Measurements from ENCODE around the gene HOXB6. TPM values are rescaled to one million over a fixed set of nuclear protein-coding genes. Genes with fewer than 3 reads are reported as not detected.

The HOXB6 gene
- total RNA-seq, 3 donors from 2014 or later, result 41.3 to 68.8 (median 50.9) TPM

DNA sequence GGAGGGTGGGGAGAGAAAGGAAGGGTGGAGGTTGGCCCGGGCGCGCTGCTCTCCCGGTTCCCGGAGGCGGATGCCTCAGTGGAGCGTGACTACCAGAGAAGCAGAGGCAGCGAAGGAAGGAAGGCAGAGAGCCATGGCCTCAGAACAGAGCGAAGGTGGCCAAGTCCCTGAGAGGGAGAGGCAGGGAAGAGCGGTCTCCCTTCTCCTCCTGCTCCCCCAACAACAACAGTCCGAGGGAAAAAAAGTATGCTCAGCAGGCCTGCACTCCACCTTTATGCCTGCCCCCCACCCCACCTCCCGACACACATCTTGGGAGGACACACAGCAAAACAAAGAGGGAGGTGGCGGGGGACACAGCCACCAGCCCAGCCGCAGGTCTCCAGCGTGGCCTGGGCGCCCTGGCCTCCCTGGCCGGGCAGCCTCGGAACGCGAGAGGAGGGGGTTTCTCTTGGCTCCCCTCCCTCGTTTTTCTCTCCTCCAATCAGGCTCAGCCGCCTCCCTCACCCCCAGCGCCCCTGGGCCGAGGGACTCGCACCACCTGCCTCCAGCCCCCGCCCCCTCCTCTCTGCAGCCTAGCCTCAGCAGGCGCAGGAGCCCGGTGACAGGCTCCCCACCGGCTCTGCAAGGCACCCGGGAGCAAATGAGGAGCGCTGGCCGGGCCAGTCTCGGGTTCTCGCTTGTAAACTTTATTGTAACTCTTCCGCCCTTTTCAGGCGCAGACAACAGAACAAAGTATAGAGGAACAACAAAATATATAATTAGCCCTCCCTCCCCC is 7.1 kb upstream of the HOXB6 start:
- peak overlapping the region; percentile 6 for H3K4me3 ChIP-seq
- peaks cover 25% of the 10 kb centered on the region for H3K4me1 ChIP-seq (ENCODE audit: low read depth)
- no peaks in the 10 kb centered on the region for H3K36me3 ChIP-seq (ENCODE audit: low read depth)
- peak; percentile 37 for ATAC-seq
- no peaks in the 10 kb centered on the region for H3K9me3 ChIP-seq
- TF ChIP-seq, protein P1, sequence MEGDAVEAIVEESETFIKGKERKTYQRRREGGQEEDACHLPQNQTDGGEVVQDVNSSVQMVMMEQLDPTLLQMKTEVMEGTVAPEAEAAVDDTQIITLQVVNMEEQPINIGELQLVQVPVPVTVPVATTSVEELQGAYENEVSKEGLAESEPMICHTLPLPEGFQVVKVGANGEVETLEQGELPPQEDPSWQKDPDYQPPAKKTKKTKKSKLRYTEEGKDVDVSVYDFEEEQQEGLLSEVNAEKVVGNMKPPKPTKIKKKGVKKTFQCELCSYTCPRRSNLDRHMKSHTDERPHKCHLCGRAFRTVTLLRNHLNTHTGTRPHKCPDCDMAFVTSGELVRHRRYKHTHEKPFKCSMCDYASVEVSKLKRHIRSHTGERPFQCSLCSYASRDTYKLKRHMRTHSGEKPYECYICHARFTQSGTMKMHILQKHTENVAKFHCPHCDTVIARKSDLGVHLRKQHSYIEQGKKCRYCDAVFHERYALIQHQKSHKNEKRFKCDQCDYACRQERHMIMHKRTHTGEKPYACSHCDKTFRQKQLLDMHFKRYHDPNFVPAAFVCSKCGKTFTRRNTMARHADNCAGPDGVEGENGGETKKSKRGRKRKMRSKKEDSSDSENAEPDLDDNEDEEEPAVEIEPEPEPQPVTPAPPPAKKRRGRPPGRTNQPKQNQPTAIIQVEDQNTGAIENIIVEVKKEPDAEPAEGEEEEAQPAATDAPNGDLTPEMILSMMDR (IDR thresholded peaks at IDR 0.05), result no peak
- peak; percentile 60 to 77 (median 72) for DNase-seq
- intact Hi-C loops (cut with DNase I, micrococcal nuclease), result no loop called here

DNA sequence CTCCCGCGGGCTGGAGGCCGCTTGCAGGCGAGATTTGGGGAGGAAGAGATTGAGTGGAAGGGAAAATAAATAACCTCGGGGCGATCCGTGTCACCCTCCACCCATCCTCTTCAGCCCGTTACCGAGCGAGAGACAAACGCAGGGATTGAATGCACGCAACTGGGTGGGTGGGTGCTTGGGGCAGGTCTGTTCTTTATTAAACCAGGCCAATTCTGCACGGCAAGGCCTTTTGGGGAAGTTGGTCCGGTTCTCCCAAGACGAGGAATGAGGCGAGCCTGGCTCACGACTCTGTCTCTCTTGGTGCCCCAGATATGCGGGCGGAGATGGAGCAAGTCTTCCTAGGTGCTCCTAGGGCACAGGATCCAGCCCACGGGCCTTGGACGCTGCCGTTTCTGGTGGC is 6.4 kb upstream of the HOXB6 start:
- H3K4me1 ChIP-seq (ENCODE audit: low read depth), result peaks cover 25% of the 10 kb centered on the region
- ATAC-seq (peak; percentile 22), DNase-seq (peak; percentile 48 to 65 (median 51))
- peak overlapping the region; percentile 38 for H3K4me3 ChIP-seq
- intact Hi-C loops (cut with DNase I, micrococcal nuclease), result no loop called here
- no peaks in the 10 kb centered on the region for H3K9me3 ChIP-seq
- TF ChIP-seq, protein P1 (IDR thresholded peaks at IDR 0.05), result no peak
- no peaks in the 10 kb centered on the region for H3K36me3 ChIP-seq (ENCODE audit: low read depth)

DNA sequence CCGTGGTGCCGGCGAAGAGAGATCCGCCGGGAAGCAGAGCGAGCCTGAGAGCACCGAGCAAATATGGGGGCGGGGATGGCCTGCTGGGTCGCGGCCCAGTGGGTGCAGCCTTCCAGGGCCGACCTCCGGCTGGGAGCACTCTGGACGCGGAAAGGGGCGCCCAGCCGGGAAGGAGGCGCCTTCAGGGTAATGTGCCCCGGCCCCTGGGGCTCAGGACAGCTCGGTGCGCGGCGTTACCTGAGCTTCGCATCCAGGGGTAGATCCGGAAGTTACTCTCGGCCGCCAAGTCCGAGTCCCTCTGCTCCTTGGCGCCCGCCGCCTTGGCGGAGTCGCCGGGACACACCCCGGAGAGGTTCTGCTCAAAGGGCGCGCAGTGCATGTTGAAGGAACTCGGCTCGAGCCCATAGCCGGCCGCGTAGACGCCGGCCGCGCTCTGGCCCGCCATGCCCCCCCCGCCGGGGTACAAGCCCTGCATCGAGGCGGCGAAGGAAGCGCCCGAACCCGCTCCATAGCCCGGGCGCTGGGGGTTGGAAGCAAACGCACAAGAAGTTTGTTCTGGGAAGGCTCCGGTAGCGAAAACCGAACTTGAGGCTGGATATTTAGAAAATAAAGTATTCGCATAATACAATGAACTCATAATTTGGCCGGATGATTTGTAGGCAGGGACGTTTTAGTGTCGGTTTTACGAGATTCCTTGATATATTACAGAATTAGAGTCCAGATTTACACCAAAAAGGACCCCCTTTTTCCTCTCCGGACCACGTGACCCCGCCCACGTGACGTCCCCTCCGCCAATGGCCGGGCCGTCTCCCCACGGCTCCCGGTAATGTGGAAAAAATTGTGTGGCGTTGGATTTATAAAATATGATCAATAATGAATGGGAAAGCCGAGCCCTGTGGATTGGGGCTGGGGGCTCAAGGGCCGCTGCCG is 5.8 kb upstream of the HOXB6 start, which contains the start of gene HOXB7:
TSS of gene HOXB7 (minus strand) at position 736 of the 930 bp plus-strand sequence. CDS start at position 637, 99 bp downstream.
- Histone ChIP-seq H3K36me3 (ENCODE audit: low read depth) (no peaks in the 10 kb centered on the region), H3K4me1 (ENCODE audit: low read depth) (peaks cover 26% of the 10 kb centered on the region), H3K4me3 (peak within 1 kb of the TSS; percentile 38), H3K9me3 (no peaks in the 10 kb centered on the region)
- peak; percentile 75 for ATAC-seq
- intact Hi-C loops (cut with DNase I, micrococcal nuclease), result no loop called here
- TF ChIP-seq, protein P1 (IDR thresholded peaks at IDR 0.05), result no peak
- DNase-seq, result peak; percentile 86 to 90 (median 89)

DNA sequence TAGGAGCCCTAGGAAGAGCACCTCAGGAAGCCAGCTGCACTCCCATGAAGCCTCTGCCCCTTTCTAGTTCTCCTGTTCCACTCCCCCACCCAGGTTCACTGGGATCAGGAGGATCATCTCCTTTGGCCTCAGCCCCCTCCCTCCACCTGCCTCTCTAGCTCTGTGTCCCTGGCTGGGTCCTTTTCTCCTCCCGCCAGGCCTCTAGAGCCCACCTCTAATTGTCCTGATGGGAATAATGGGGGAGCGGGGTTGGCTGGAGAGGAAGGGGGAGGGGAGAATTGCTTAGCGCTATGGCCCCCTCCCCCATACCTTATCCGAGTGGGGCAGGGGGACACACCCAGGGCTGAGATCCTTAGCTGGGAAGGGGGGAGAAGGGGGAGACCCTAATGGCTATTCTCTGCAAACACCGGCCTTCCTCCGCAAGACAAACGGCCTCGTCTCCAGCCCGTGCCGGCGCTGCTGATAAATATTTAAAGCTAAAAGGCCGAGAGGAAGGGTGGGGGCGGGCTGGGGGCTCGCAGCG is 5.0 kb upstream of the HOXB6 start:
- no peak for ATAC-seq
- TF ChIP-seq, protein P1 (IDR thresholded peaks at IDR 0.05), result no peak

DNA sequence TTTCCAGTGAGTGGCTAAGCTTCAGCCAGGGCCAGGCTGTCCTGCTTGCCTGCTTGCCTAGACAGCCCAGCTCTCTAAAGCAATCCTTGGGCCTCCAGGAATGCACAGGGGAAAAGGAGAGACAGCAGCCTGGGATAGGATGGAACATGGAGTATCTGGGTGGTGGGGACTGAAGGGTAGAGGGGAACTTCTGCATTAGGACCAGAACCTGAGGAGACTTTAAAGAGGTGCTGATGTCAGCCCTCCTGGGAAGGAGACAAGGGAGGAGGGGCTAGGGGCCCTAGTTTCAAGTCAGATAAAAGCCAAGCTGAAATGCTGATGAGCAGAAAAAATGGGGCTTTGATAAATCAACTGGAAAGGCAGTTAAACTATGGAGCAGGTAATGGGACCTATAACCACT is 4.2 kb upstream of the HOXB6 start:
- peaks cover 21% of the 10 kb centered on the region for H3K4me1 ChIP-seq (ENCODE audit: low read depth)
- no peaks in the 10 kb centered on the region for H3K9me3 ChIP-seq
- TF ChIP-seq, protein P1 (IDR thresholded peaks at IDR 0.05), result no peak
- DNase-seq (no peak), ATAC-seq (no peak)
- intact Hi-C loops (cut with DNase I, micrococcal nuclease), result no loop called here
- H3K36me3 ChIP-seq (ENCODE audit: low read depth), result no peaks in the 10 kb centered on the region
- H3K4me3 ChIP-seq, result no peak overlapping the region

More for the DNA sequence above, 5.0 kb upstream of the HOXB6 start:
- H3K9me3 ChIP-seq, result no peaks in the 10 kb centered on the region
- H3K4me1 ChIP-seq (ENCODE audit: low read depth), result peaks cover 28% of the 10 kb centered on the region
- H3K36me3 ChIP-seq (ENCODE audit: low read depth), result no peaks in the 10 kb centered on the region
- intact Hi-C loops (cut with DNase I, micrococcal nuclease), result no loop called here
- DNase-seq, result peak in 1 of 3 donors; percentile 43
- H3K4me3 ChIP-seq, result peak overlapping the region; percentile 38
